Right lobe of liver (tissue), 6 donors: Measurements from ENCODE around the gene EIF4E. TPM values are rescaled to one million over a fixed set of nuclear protein-coding genes. Genes with fewer than 3 reads are reported as not detected.

Source experiments
- ATAC-seq, 4 donors: fragments of 200-7000 bp; cut with Tn5 transposase; one replicate each; pipeline ENCODE4 v1.9.1; 2020; ENCODE audit warnings: mild to moderate bottlenecking in 4 of 4, moderate library complexity in 4 of 4
- DNase-seq, 3 donors: peaks; one replicate each; pipeline ENCODE4 v3.0.0-alpha.2; 2020
- H3K27ac ChIP-seq, 3 donors: fragments of 200-600 bp; one replicate each; pipeline ENCODE4 v1.8.0; 2022
- H3K27me3 ChIP-seq, 2 donors: fragments of 200-600 bp; one replicate each; pipeline ENCODE4 v1.8.0; 2022
- H3K36me3 ChIP-seq, 4 donors: fragments of 200-600 bp; sonication (generic) in 1 of 4; one replicate each; pipeline versions ENCODE4 v1.5.1 to v1.8.0; 2017 to 2022; ENCODE audit warnings: control low read depth in 1 of 4
- H3K4me1 ChIP-seq, 4 donors: fragments of 200-600 bp; sonication (generic) in 1 of 4; one replicate each; pipeline versions ENCODE4 v1.5.1 to v1.8.0; 2017 to 2022; ENCODE audit warnings: control low read depth in 1 of 4
- H3K4me3 ChIP-seq, 3 donors: fragments of 200-600 bp; one replicate each; pipeline ENCODE4 v1.8.0; 2022
- H3K9me3 ChIP-seq, 4 donors: fragments of 200-600 bp; sonication (generic) in 1 of 4; one replicate each; pipeline versions ENCODE4 v1.5.1 to v1.8.0; 2017 to 2022; ENCODE audit warnings: control low read depth in 1 of 4
- POLR2A ChIP-seq: fragments of 450-650 bp; IDR thresholded peaks from one replicate; pipeline ENCODE4 v1.6.1; 2017; ENCODE audit warnings: antibody characterized with exemption, mild to moderate bottlenecking
- WGBS: methylation state at CpG from one replicate; pipeline ENCODE4 v1.1.6; 2018; ENCODE audit warnings: low coverage, low lambda C conversion rate; ENCODE audit not compliant: insufficient coverage; ENCODE audit errors: missing lambda C conversion rate; 5-methylcytosine and 5-hydroxymethylcytosine counted together
- intact Hi-C, 2 donors: fragments of 100-400 bp; cut with DNase I; formaldehyde crosslinking; loops; one replicate each; pipeline versions ENCODE4 v1.11.2 to v1.14.1; 2022
- total RNA-seq, 6 experiments: library from RNA; depleted of rRNA in 2 of 6; stranded (reverse); fragments of >200 nt in 2 of 6; fragmentation: NEBNext Ultra II Directional in 3 of 6; extraction: Animal tissue kit (Norgen Biotek cat#: 25700) in 3 of 6; gene quantifications; one replicate each; pipeline versions ENCODE4 v1.1.0 to v1.2.4, GENCODE V29; 2016 to 2023
- TF ChIP-seq, protein P1 (sequence below), 4 donors: fragments of 200-600 bp in 3 of 4; fragments of 450-650 bp in 1 of 4; IDR thresholded peaks; one replicate each; pipeline versions ENCODE4 v1.5.1 to v1.8.0; 2016 to 2022; ENCODE audit warnings: antibody characterized with exemption in 4 of 4, mild to moderate bottlenecking in 2 of 4
- donor health status: DM: no; HTN: yes; CAD: no.
- donor health status: DM: no; HTN: no; CAD: no.
- donor health status: DM: no; HTN: no; CAD: no.
- donor health status: DM: no; HTN: yes; CAD: no.
- donor health status: DM: no; HTN: yes; CAD: no.

EIF4E gene
- total RNA-seq, 6 experiments from 2014 or later, result 28.4 to 48.8 (median 34.3) TPM

DNA sequence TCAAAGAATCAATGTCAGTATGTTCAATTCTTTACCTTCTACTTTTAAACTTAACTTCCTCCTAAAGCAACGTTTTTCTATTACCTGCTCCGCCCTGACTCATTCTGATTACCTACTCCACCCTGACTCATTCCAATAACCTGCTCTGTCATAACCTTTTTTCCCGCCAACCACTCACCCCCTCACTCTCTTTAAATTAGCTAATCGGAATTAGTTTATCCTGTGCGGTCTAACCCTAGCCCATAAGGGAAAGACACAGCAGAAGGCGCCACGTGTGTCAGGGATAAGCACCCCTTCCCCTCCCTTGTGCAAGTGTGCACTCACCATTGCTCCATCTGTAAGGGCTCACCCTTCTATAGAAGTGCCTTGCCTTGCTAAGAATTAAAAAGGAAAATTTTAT, 64.4 kb downstream of the EIF4E start:
- intact Hi-C loops, result no loop called here
- H3K36me3 ChIP-seq, result no peaks in the 10 kb centered on the region
- no peaks in the 10 kb centered on the region for H3K27me3 ChIP-seq
- H3K4me1 ChIP-seq, result no peaks in the 10 kb centered on the region
- no peak for ATAC-seq
- no peak for DNase-seq
- H3K27ac ChIP-seq, result no peak overlapping the region
- TF ChIP-seq, protein P1, sequence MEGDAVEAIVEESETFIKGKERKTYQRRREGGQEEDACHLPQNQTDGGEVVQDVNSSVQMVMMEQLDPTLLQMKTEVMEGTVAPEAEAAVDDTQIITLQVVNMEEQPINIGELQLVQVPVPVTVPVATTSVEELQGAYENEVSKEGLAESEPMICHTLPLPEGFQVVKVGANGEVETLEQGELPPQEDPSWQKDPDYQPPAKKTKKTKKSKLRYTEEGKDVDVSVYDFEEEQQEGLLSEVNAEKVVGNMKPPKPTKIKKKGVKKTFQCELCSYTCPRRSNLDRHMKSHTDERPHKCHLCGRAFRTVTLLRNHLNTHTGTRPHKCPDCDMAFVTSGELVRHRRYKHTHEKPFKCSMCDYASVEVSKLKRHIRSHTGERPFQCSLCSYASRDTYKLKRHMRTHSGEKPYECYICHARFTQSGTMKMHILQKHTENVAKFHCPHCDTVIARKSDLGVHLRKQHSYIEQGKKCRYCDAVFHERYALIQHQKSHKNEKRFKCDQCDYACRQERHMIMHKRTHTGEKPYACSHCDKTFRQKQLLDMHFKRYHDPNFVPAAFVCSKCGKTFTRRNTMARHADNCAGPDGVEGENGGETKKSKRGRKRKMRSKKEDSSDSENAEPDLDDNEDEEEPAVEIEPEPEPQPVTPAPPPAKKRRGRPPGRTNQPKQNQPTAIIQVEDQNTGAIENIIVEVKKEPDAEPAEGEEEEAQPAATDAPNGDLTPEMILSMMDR (IDR thresholded peaks at IDR 0.05), result no peak
- no peak for TF ChIP-seq POLR2A
- WGBS, result 75% methylated on average over 7 of the region's 7 CpGs
- no peak overlapping the region for H3K4me3 ChIP-seq
- H3K9me3 ChIP-seq, result no peaks in the 10 kb centered on the region

GRCh38 chr4:98862371-98862770, 66.6 kb downstream of the EIF4E start:
- WGBS, result 76% methylated on average over 2 of the region's 3 CpGs

DNA sequence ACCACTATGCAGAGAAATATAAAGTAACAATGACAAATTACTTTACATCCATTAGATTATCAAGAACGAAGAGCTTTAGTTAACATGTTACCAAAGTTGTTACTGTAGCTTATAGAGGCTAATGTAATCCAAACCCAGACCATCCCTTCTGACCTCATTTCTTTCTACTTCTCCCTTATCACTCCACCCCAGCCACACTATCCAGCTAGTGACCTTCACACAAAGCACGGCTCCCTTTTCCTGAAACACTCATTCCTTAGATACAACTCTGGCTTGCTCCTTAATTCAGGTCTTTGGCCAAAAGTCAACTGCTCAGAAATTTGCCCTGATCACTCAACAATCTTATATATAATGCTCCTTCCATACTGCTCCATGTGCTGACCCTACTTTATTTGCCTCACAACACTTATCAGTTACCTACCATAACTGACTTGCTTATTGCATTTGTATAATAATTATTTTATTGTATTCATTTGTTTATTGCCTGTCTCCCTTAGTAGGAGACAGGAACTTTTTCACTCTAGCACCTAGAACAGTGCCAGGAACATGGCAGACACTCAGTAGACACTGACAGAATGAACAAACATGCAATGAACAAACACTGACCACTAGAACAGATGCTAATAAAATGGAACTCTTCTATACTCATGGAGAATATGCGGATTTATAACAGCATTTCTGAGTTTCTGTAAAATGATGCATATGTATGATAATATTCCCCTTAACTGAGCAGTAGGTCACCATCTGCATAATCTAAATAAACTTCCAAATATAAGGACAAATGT, 67.6 kb downstream of the EIF4E start:
- no peaks in the 10 kb centered on the region for H3K9me3 ChIP-seq
- no peak overlapping the region for H3K27ac ChIP-seq
- no peak for TF ChIP-seq POLR2A
- TF ChIP-seq, protein P1 (IDR thresholded peaks at IDR 0.05), result no peak
- DNase-seq (no peak), ATAC-seq (no peak)
- H3K4me3 ChIP-seq, result no peak overlapping the region
- H3K27me3 ChIP-seq, result no peaks in the 10 kb centered on the region
- intact Hi-C loops, result no loop called here
- WGBS, result 73% methylated on average over 3 of the region's 3 CpGs
- no peaks in the 10 kb centered on the region for H3K36me3 ChIP-seq
- no peaks in the 10 kb centered on the region for H3K4me1 ChIP-seq

More at GRCh38 chr4:98862371-98862770, 66.6 kb downstream of the EIF4E start:
- Histone ChIP-seq H3K27me3 (no peaks in the 10 kb centered on the region), H3K4me3 (no peak overlapping the region), H3K4me1 (no peaks in the 10 kb centered on the region), H3K27ac (no peak overlapping the region), H3K36me3 (no peaks in the 10 kb centered on the region), H3K9me3 (no peaks in the 10 kb centered on the region)
- ATAC-seq (no peak), DNase-seq (no peak)
- TF ChIP-seq, protein P1 (IDR thresholded peaks at IDR 0.05), result no peak
- TF ChIP-seq POLR2A, result no peak
- intact Hi-C loops, result no loop called here

GRCh38 chr4:98851806-98852205, 77.1 kb downstream of the EIF4E start:
- TF ChIP-seq POLR2A, result no peak
- TF ChIP-seq, protein P1 (IDR thresholded peaks at IDR 0.05), result no peak
- Histone ChIP-seq H3K9me3 (no peaks in the 10 kb centered on the region), H3K27me3 (no peaks in the 10 kb centered on the region), H3K4me1 (no peaks in the 10 kb centered on the region), H3K36me3 (no peaks in the 10 kb centered on the region), H3K4me3 (no peak overlapping the region), H3K27ac (no peak overlapping the region)
- intact Hi-C loops, result no loop called here
- DNase-seq (no peak), ATAC-seq (no peak)
- WGBS, result 48% methylated on average over 3 of the region's 3 CpGs
